Measurements from ENCODE around the gene ZNF423.

ZNF423 gene

DNA sequence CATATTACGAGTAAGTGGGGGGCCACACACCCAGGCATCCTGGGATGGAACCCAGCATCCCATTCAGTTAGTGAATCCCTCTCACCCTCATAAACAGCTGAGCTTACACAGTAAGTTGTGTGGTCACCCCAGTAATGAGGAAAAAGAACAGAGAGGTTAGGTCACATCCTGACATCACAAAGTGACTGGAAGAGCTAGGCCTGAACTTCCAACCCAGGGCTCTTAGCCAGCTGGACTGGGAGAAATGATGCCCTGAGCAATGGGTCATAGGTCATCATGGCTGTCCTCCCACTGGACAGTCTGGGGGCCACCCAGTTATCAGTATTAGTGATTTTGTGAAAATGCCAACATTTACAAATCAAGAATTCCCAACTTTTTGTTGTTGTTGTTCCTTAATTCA, 205.3 kb downstream of the ZNF423 start:
- H3K4me1 ChIP-seq (ENCODE audit: insufficient read depth, insufficient read length) = peaks cover 11% of the 10 kb centered on the region
- no peaks in the 10 kb centered on the region for H3K36me3 ChIP-seq (ENCODE audit: insufficient read depth, insufficient read length, low read length)
- no peaks in the 10 kb centered on the region for H3K27me3 ChIP-seq (ENCODE audit: insufficient read depth, insufficient read length)
- H3K9ac ChIP-seq (ENCODE audit: insufficient read length, low read depth) = no peak overlapping the region
- TF ChIP-seq YY1 (IDR thresholded peaks at IDR 0.05; ENCODE audit: insufficient read depth, insufficient read length) (no peak), ZNF274 (IDR thresholded peaks at IDR 0.05; ENCODE audit: low read depth, low read length) (no peak), SUZ12 (IDR thresholded peaks at IDR 0.05; ENCODE audit: extremely low read depth, insufficient read depth, insufficient read length) (no peak)
- DNase-seq (ENCODE audit: low read depth, low spot score) = no peak
- peaks cover 5% of the 10 kb centered on the region; the same call in 1 of the 2 replicates for H3K9me3 ChIP-seq (ENCODE audit: insufficient read depth, low read length)
- H3K4me3 ChIP-seq (ENCODE audit: insufficient read length, low read depth) = no peak overlapping the region

DNA sequence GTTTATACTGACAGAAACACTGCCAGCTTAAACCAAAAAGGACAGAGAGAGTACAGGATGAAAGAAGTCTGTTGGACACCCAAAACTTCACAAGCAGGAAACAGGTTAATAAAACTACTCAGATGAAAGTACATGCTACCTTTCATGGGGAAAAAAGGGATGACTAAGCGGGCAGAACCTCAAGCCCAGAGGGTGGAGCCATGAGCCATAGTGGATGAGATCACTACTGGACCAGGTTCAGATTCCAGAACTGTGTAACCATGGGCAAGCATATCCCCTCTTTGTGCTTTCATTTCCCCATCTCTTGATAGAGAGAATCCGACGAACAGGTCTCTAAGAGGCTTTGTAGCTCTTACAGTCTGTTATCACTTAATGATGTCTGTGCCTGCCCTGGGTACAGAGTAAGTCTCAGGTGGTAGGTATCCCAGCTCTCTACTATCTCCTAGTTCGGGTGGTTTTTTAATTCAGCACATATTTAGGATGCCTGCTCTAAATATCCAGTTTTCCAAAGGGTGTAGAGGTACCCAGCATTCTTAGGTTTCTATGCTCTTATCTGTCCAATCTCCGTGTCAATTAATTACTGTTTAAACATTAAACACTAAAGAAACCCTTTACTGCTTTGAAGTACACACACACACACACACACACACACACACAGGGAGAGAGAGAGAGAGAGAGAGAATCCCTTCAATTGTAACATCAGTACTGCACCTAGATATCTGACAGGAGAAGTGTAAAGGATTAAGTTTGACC, 206.7 kb downstream of the ZNF423 start:
- Histone ChIP-seq H3K4me3 (ENCODE audit: insufficient read length, low read depth) (no peak overlapping the region), H3K9ac (ENCODE audit: insufficient read length, low read depth) (no peak overlapping the region), H3K9me3 (ENCODE audit: insufficient read depth, low read length) (peaks cover 5% of the 10 kb centered on the region; the same call in 1 of the 2 replicates), H3K4me1 (ENCODE audit: insufficient read depth, insufficient read length) (peaks cover 8% of the 10 kb centered on the region), H3K36me3 (ENCODE audit: insufficient read depth, insufficient read length, low read length) (no peaks in the 10 kb centered on the region), H3K27me3 (ENCODE audit: insufficient read depth, insufficient read length) (no peaks in the 10 kb centered on the region)
- DNase-seq (ENCODE audit: low read depth, low spot score) = no peak
- TF ChIP-seq YY1 (IDR thresholded peaks at IDR 0.05; ENCODE audit: insufficient read depth, insufficient read length) (no peak), SUZ12 (IDR thresholded peaks at IDR 0.05; ENCODE audit: extremely low read depth, insufficient read depth, insufficient read length) (no peak), ZNF274 (IDR thresholded peaks at IDR 0.05; ENCODE audit: low read depth, low read length) (no peak)

DNA sequence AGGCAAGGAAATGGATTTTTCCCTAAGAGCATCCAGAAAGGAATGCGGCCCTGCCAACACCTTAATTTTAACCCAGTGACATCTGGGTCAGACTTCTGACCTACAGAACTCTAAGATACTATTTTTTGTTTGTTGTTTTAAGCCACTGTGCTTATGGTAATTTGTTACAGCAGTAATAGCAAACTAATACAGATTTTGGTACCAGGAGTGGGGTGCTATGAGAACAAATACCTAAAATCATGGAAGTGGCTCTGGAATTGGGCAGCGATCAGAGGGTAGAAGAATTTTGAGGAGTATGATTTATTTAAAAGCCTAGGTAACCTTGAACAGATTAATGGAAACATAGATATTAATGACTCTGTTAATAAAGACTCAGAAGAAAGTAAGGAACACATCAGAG, 208.2 kb downstream of the ZNF423 start:
- Histone ChIP-seq H3K36me3 (ENCODE audit: insufficient read depth, insufficient read length, low read length) (no peaks in the 10 kb centered on the region), H3K9ac (ENCODE audit: insufficient read length, low read depth) (no peak overlapping the region), H3K9me3 (ENCODE audit: insufficient read depth, low read length) (peaks cover 5% of the 10 kb centered on the region; the same call in 1 of the 2 replicates), H3K27me3 (ENCODE audit: insufficient read depth, insufficient read length) (no peaks in the 10 kb centered on the region), H3K4me3 (ENCODE audit: insufficient read length, low read depth) (no peak overlapping the region), H3K4me1 (ENCODE audit: insufficient read depth, insufficient read length) (peaks cover 6% of the 10 kb centered on the region)
- no peak for DNase-seq (ENCODE audit: low read depth, low spot score)
- TF ChIP-seq ZNF274 (IDR thresholded peaks at IDR 0.05; ENCODE audit: low read depth, low read length) (no peak), SUZ12 (IDR thresholded peaks at IDR 0.05; ENCODE audit: extremely low read depth, insufficient read depth, insufficient read length) (no peak), YY1 (IDR thresholded peaks at IDR 0.05; ENCODE audit: insufficient read depth, insufficient read length) (no peak)

DNA sequence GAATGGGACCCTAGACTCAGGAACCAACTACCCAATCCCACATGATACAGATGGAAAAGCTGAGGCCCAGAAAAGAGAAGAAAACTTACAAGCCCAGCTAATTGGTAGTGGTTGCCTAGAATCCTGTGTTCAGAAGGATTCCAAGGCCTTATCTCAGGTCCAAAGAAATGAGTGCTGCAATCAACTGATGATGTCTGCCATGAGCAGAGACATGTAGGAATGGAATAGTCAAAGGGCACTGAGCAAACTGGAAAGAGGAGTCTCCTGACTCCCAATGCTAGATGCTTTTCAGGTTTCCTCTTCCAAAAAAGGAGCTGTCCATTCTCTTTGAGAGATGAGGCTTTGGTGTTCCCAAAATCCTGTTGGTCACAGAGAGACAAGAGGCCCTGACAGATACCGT, 210.6 kb downstream of the ZNF423 start:
- Histone ChIP-seq H3K9ac (ENCODE audit: insufficient read length, low read depth) (no peak overlapping the region), H3K4me1 (ENCODE audit: insufficient read depth, insufficient read length) (peaks cover 12% of the 10 kb centered on the region), H3K27me3 (ENCODE audit: insufficient read depth, insufficient read length) (no peaks in the 10 kb centered on the region), H3K4me3 (ENCODE audit: insufficient read length, low read depth) (no peak overlapping the region), H3K9me3 (ENCODE audit: insufficient read depth, low read length) (peaks cover 5% of the 10 kb centered on the region; the same call in 1 of the 2 replicates), H3K36me3 (ENCODE audit: insufficient read depth, insufficient read length, low read length) (no peaks in the 10 kb centered on the region)
- no peak for DNase-seq (ENCODE audit: low read depth, low spot score)
- TF ChIP-seq ZNF274 (IDR thresholded peaks at IDR 0.05; ENCODE audit: low read depth, low read length) (no peak), YY1 (IDR thresholded peaks at IDR 0.05; ENCODE audit: insufficient read depth, insufficient read length) (no peak), SUZ12 (IDR thresholded peaks at IDR 0.05; ENCODE audit: extremely low read depth, insufficient read depth, insufficient read length) (no peak)

DNA sequence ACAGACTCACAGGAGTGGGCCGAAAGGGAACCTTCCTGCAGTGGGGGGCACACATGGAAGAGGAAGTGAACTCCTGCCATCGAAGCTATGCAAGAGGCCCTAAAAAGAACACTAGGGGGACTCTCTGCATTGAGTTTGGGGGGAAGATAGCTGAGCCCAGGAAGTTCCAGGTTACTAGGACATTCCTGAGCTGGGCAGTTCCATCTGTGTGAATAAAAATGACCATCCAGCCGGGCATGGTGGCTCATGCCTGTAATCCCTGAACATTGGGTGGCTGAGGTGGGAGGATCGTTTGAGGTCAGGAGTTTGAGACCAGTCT, 211.8 kb downstream of the ZNF423 start:
- peaks cover 17% of the 10 kb centered on the region for H3K4me1 ChIP-seq (ENCODE audit: insufficient read depth, insufficient read length)
- no peak for TF ChIP-seq ZNF274 (IDR thresholded peaks at IDR 0.05; ENCODE audit: low read depth, low read length)
- no peak for TF ChIP-seq SUZ12 (IDR thresholded peaks at IDR 0.05; ENCODE audit: extremely low read depth, insufficient read depth, insufficient read length)
- no peak for TF ChIP-seq YY1 (IDR thresholded peaks at IDR 0.05; ENCODE audit: insufficient read depth, insufficient read length)
- peak overlapping the region; percentile 37 for H3K9ac ChIP-seq (ENCODE audit: insufficient read length, low read depth)
- DNase-seq (ENCODE audit: low read depth, low spot score) = peak; percentile 22
- no peak overlapping the region for H3K4me3 ChIP-seq (ENCODE audit: insufficient read length, low read depth)
- no peaks in the 10 kb centered on the region for H3K27me3 ChIP-seq (ENCODE audit: insufficient read depth, insufficient read length)
- H3K9me3 ChIP-seq (ENCODE audit: insufficient read depth, low read length) = peaks cover 5% of the 10 kb centered on the region; the same call in 1 of the 2 replicates
- no peaks in the 10 kb centered on the region for H3K36me3 ChIP-seq (ENCODE audit: insufficient read depth, insufficient read length, low read length)

DNA sequence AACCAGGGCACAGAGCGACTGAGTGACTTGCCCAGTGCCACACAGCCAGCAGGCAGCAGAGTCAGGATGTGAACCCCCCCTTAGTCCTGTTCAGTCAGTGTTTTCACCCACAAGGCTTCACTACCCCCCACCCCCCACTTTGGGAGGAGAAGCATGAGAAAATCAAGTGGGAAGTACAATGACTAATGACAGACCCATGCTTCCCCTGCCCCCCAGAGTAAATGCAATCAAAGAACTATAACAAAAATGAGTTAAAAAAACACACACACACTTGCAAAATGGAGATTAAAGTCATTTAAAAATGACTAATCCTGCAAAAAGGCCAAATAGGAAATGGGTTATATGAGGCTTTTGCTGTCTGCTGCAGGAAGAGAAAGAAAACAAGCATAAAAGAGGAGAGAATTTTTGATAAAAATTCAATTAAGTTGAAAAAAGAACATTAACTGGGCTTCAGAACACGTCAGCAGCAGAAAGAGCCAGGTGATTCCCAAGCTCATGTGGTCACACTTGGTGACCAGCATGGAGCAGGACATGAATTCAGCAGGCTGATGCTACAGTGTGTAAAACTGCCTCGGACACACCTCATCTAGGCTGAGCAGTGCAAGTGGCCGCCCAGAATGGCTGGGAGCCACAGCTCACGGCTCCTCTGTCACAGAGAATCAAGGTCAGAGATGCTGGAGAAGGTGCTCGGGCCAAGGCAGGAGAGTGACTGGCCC, 212.3 kb downstream of the ZNF423 start:
- Histone ChIP-seq H3K36me3 (ENCODE audit: insufficient read depth, insufficient read length, low read length) (peaks cover under 1% of the 10 kb centered on the region), H3K9ac (ENCODE audit: insufficient read length, low read depth) (peak overlapping the region; percentile 37), H3K27me3 (ENCODE audit: insufficient read depth, insufficient read length) (no peaks in the 10 kb centered on the region), H3K4me3 (ENCODE audit: insufficient read length, low read depth) (no peak overlapping the region), H3K4me1 (ENCODE audit: insufficient read depth, insufficient read length) (peaks cover 23% of the 10 kb centered on the region), H3K9me3 (ENCODE audit: insufficient read depth, low read length) (peaks cover 5% of the 10 kb centered on the region; the same call in 1 of the 2 replicates)
- no peak for DNase-seq (ENCODE audit: low read depth, low spot score)
- TF ChIP-seq SUZ12 (IDR thresholded peaks at IDR 0.05; ENCODE audit: extremely low read depth, insufficient read depth, insufficient read length) (no peak), ZNF274 (IDR thresholded peaks at IDR 0.05; ENCODE audit: low read depth, low read length) (no peak), YY1 (IDR thresholded peaks at IDR 0.05; ENCODE audit: insufficient read depth, insufficient read length) (no peak)

DNA sequence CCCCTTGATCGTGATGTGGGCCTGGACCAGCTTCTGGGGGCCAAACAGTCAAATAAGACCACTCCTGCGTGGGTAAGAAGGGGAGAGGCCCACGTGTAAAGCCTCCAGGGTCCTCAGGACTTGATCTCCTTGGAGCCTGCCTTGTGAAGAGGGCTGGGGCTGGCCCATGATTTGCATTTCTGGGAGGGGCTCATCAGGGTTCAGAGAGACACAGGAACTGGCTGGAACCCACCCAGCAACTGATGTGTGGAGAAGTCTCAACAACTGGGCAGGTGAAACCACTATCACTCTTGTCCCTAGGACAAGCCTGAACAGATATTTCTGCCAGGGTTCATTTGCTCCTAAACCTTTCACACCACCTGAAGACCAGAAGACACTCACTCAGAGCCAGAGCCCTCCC, 214.7 kb downstream of the ZNF423 start:
- peaks cover 24% of the 10 kb centered on the region for H3K4me1 ChIP-seq (ENCODE audit: insufficient read depth, insufficient read length)
- DNase-seq (ENCODE audit: low read depth, low spot score) = no peak
- no peaks in the 10 kb centered on the region for H3K27me3 ChIP-seq (ENCODE audit: insufficient read depth, insufficient read length)
- TF ChIP-seq SUZ12 (IDR thresholded peaks at IDR 0.05; ENCODE audit: extremely low read depth, insufficient read depth, insufficient read length) (no peak), ZNF274 (IDR thresholded peaks at IDR 0.05; ENCODE audit: low read depth, low read length) (no peak), YY1 (IDR thresholded peaks at IDR 0.05; ENCODE audit: insufficient read depth, insufficient read length) (no peak)
- H3K9ac ChIP-seq (ENCODE audit: insufficient read length, low read depth) = peak overlapping the region; percentile 58
- peaks cover 5% of the 10 kb centered on the region; the same call in 1 of the 2 replicates for H3K9me3 ChIP-seq (ENCODE audit: insufficient read depth, low read length)
- no peak overlapping the region for H3K4me3 ChIP-seq (ENCODE audit: insufficient read length, low read depth)
- peaks cover 23% of the 10 kb centered on the region for H3K36me3 ChIP-seq (ENCODE audit: insufficient read depth, insufficient read length, low read length)
